Measurements from ENCODE around the gene LRRC75B.
"Not testable (repeated sequence)": the region's sequence is repeated elsewhere in the genome, so short reads cannot be mapped to it uniquely, and the experiment has no call there.

Gene LRRC75B

DNA sequence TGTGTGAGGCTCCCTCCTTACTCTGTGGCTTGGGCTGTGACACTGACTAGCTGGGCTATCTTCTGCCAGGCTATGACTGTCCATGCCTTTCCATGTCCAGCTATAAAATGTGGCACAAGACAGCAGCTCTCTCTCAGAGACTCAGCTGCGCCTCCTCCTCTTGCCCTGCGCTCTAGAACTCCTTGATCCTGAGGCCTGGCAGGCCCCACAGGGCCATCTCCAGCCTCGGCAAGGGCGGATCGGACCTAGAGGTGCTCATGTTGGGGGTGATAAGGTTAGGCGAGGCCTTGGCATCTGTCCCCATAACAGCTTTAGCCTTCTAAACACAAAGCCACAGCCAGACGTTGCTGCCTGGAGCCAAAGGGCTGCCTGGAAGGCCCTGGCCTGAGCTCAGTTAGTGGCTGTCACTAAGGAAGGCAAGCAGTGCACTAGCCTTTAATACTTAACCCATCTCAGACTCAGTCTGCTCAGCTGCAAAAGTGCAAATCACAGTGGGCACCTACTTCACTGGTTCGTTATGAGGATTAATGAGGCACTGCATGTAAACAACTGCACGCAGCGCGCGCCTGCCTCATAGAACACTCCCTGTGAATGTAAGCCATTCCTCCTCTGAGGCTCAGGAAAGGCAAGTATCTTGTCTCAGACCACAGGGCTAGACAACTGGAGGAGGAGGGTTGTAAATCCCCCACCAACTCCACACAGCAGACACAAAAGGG, 39.1 kb downstream of the LRRC75B start:
- DNase-seq (ENCODE audit: low read depth), result no peak

DNA sequence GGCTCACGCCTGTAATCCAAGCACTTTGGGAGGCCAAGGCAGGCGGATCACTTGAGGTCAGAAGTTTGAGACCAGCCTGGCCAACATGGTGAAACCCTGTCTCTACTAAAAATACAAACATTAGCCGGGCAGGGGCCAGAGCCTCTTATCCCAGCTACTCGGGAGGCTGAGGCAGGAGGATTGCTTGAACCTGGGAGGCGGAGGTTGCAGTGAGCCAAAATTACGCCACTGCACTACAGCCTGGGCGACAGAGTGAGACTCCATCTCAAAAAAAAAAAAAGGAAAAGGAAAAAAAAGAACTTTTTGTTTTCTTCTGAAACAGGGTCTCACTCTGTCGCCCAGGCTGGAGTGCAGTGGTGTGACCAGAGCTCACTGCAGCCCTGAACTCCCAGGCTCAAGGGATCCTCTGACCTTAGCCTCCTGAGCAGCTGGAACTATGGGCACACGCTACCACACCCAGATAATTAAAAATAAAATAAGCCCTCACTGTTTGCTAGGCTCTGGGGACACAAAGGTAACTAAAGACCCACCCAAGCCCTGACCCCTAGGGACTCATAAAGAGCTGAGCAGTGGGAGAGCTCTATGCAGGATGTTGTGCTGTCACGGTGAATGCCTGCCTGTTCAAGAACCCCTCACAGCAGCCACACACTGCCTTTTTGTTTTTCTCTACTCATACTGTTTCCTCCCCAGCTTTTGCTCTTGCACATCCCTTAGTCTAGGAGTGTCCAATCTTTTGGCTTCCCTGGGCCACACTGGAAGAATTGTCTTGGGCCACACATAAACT, 40.2 kb downstream of the LRRC75B start:
- DNase-seq (ENCODE audit: low read depth), result not testable (repeated sequence)

DNA sequence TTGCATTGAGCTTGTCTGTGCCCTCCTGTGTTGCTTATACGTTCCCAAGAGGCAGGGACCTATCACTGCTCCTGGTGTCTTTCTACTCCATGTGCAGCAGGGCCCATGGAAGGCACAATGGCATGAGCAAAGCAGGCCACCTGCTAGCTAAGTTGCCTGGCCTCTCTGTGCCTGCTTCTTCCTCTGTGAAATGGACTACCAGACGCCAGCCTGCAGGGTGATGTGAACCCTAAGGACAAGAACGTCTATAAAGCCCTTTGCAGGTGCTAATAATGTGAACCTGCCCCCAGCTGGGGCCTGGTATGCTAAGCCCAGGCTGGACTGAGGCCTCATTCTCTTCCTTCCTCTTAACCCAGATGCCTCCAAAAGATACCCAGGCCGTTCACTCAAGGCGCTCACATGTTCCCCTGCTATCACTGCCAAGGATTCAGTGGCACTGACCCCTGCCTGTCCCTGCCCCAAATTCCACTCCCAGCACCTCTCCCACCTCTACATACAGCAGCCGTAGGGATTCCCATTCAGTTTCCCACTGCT, 41.9 kb downstream of the LRRC75B start:
- DNase-seq (ENCODE audit: low read depth), result no peak

DNA sequence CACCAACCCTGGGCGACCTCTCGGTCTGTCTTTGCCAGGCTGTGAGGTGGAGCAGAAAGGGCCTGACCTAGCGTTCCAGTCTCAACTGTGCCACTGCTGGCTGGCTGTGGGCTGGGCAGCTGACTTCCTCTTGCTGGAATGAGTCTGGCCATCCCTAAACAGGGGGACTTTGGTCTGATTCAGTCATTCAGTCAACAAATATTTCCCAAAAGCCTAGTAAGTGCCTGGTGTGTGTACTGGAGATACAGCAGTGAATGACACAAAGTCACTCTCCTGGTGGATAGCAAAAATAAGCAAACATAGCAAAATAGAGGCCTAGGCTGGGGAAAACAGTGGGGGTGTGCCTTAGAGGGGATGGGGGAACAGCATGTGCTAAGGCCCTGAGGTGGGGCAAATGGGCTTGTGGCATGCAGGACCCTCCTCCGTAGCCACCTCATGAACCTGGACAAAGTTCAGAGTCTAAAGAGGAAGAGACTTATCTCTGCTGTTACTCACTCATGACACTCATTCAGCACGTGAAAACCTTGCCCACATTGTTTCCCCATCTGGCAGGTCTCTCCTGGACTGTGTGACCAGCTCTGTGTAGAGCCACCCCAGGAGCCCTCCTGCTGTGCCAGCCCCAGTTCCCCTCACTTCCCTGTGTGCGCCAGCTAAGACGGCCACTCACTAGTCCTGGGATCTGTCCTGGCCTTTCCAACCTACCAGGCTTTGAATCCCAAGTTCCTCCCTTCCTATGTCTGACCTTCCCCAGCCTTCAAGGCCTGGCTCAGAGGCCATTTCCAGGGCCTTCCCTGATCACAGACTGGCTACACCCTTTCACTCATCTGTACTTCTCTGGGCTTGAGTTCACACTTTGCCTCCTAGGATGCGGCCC, 42.6 kb downstream of the LRRC75B start:
- no peak for DNase-seq (ENCODE audit: low read depth)

DNA sequence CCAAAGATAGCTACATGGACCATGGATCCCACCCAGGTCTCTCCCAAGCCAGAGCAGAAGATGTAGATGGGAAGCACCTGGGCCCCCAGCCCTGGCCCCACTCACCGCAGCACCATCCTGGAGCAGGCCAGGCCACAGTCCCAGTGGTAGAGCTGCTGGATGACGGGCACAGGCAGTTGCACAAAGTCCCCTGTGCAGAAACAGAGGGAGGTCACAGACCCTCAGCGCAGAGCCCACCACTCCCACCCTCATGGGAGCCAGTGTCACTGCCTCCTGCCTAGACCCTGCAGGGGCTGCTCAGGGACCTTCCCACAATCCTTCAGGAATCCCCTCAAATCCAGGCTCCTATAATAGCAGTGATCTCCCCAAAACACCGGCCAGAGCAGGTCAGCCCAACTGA, 44.1 kb downstream of the LRRC75B start:
- no peak for DNase-seq (ENCODE audit: low read depth)

DNA sequence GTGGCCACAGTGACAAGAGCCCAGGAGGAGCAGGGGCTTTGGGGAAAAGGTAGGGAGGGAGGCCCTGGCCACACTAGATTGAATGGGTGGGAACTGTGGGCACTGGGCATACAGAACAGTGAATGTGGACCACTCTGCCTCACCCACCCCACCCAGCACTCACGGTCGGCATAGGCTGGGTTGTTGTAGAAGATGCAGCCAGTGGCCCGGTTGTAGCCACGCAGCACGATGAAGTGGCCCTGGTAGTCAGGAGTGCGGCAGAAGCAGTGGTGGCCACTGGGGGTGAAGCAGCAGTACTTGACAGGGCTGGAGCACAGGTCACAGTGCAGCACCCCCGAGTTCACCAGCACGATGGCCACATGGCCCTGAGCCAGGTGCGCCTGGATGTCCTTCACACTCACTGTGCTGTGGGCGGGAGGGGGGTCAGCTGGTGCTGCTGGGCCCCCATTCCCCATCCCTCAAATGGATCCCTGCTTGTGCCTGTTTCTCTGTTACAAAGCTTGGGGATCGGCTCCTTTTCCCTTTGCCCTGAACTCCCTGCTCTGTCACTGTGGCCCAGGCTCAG, 49.1 kb downstream of the LRRC75B start:
- DNase-seq (ENCODE audit: low read depth), result no peak

DNA sequence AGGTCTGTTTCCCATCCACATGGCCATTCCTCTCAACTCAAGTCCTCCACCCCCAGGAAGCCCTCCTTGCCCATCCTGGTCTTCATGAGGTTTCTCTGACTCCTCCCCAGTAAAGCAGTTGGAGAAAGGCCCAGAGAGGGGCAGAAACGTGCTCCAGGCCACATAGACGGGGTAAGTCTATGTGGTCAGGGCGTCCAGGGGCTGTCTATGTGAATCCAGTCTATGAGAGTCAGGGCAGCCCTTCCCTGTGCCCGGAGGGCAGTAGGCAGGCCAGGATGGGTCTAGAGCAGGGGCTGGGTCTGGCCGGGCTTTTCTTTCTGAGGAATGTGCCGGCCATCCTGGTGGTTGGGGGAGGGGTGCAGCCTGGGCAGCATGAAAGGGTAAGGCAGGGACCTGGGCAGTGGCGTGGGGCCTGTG, 49.7 kb downstream of the LRRC75B start:
- DNase-seq (ENCODE audit: low read depth), result no peak

DNA sequence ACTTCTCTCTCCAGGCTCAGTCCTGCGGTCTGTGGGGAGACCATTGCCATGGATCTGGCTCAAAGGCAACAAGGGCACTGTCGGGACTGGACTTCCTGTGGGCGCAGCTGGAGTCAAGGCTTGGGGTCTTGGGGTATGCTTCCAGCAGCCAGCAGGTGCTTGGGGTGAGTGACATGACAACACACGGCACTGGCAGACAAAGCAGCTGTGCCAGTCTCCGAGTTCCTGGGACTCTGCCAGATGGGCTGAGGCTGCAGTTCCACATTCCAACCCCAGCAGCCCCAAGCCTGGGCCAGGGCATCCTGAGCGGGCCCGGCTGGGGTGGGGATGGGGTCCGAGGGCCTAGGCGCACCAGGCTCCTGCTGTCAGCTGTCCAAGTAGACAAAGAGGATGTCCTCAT, 50.2 kb downstream of the LRRC75B start:
- DNase-seq (ENCODE audit: low read depth), result no peak

DNA sequence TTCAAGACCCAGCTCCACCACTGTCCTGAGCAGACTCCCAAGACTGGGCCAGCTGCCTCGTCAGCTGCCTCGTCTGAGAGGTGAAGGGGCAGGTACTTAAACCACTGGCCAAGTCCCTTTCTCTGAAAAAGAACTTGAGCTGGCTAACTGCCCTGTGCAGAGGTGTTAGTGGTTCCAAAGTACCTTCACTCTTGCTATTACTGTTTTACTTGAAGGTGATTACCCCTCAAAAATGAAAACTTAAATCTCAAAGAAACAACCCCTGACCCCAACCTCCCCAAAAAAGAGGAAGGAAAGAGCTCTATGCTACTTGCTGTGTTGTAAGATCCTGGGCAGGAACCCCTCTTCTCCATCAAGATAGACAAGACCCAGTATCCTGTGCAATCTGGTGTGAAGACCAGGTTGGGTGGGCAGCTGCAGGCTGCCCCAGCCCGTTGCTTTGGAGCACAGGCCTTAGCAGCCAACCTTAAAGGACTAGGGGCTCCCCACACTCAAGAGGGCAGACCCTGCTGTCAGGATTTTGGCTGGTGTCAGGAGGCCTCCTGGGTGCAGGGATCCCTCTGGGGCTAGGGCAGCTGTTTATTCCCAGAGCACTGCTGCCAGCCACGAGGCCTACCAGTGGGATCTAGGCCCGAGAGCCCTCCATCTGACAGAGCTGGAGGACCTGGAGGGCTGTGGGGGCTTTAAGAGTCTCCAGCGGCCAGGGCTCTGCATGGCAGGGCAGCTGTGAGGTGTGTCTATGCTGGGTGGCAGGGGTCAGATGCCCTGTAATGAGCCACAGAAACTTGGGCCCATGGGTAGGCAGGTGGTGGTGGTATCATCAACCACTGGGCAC, 51.0 kb downstream of the LRRC75B start:
- DNase-seq (ENCODE audit: low read depth), result no peak

DNA sequence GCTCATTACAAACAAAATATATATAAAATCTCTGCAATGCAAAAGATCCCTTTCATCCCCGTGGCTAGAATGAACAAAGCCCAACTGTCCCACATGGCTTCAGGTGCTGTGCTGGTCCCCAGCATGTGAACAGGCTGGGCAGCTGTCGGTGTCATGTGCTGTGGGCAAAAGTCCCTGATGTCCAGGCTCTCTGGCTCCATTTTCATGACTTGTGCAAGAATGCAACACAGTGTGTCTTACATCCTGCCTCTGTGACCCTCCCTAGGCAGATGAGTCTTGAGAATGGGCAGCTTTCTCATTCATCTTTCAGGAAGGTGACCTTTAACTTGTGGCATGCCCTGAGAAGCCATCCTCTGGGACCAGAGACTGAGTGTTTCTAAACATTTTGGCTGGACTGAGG, 52.4 kb downstream of the LRRC75B start:
- no peak for DNase-seq (ENCODE audit: low read depth)

DNA sequence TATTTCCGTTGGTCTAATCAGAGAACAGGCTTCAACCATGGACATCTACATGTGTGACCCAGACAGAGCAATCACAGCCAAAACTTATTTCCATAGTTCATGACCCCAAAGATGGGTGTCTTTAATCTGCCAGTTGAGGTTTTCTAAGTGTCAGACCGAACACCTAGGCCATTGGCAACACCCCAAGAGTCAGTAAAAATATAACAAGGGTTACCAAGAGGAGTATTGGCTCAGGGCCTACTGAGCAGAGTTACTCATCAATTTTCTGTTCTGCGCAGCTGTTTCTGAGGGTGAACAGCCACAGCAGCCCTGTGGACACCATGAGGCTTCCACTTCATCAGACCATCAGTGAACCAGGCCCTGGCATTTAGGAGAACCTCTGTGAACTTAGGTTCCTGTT, 56.8 kb downstream of the LRRC75B start:
- no peak for DNase-seq (ENCODE audit: low read depth)

Measured in stimulated activated CD8-positive, alpha-beta memory T cell treated with anti-CD3 and anti-CD28 coated beads, Interleukin-7, amount 100 ng/mL, for 24 hours (primary cell).